NCI-H2171 treated with DMSO at 0.1 percent for 48 hours (cell line): ENCODE results near the gene FAM53B.

Experiments used
- DNase-seq: peaks from one replicate; lab custom pipeline; 2025; lab: John Stamatoyannopoulos, UW

FAM53B gene

DNA sequence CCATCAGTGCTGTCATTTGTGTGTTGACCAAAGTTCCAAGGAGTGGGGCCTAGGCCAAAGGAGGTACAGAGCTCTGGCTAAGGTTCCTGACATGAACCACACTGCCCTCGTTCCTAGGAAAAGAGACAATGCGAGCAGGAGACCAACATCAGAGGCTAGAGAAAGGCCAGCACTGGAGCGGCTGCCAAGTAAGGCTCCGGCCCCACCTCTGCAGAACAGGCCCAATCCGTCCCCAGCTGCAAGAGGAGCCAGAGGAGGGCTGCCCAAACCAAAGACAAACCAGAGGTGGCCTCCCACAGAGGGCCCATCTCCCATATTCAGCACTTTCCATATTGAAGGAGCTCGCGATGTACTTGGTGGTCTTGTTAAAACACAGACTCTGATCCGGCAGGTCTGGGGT, 81.0 kb downstream of the FAM53B start:
- no peak for DNase-seq

DNA sequence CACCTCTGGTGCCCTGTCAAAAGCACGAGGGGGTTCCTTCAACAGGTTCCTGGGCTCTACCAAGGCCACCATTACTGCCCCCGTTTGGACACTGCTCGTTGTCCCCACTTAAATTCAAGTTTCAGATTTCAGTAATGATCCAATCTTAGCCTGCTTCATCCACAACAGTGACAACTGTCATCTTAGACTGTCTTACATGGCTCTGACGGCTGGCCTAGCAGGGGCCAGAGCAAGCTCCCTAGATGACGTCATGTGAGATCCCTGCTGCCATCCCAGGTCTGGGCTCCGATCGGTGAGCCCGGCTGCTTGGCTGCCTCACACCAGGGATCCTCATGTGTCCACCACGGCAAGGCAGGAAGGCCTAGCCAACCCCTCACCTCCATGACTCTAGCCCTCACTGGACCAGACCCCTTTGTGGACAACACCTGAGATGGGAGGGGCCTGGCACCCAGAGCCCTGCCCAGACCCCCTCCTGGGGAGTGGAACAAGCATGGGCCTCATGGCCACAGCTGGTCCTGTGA, 82.5 kb downstream of the FAM53B start:
- DNase-seq, result no peak

DNA sequence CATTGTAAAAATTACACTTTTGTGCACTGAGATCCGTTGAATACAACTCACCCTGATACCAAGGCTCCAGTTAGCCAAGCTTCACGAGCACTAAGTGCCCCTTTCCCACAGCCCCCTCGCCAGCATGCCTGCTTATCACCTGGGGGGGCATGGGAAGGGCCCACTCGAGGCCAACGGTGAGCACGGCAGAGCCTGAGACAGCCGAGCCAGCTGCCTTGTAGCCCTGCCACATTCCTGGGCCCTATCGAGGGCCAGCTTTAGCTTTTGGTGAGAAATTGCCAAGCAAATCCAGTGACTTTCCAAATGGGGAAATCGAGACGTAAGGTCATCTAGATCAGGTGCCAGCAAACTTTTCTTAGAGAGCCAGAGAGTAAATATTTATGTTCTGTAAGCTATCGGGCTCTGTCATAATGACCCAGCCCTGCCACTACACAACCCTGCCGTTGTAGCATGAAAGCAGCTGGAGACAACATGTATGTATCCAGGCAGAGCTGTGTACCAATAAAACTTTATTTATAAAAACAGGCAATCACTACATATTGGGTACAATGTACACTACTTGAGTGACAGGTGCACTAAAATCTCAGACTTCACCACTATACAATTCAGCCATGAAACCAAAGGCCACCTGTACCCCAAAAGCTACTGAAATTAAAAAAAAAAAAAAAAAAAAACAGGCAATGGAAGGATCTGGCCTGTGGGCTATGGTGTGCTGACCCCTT, 83.6 kb downstream of the FAM53B start:
- DNase-seq, result no peak

DNA sequence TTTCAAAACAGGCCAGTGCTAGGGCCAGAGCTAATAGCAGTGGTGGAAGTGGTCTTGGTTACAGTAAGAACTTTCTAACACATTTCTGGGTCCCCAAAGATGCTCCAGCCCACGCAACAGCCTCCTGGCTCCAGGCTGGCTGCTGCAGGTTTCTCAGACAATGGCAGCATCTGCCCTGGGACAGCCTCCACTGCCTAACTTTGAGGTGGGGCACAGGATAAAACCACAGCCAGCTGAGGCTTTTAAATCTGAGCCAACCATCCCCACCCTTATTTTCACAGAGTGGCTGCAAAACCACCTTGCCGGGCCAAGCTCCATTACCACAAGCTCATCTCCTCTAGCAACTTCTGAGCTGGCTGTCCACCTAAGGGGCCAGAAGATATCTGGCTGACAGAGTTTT, 84.8 kb downstream of the FAM53B start:
- DNase-seq, result no peak

DNA sequence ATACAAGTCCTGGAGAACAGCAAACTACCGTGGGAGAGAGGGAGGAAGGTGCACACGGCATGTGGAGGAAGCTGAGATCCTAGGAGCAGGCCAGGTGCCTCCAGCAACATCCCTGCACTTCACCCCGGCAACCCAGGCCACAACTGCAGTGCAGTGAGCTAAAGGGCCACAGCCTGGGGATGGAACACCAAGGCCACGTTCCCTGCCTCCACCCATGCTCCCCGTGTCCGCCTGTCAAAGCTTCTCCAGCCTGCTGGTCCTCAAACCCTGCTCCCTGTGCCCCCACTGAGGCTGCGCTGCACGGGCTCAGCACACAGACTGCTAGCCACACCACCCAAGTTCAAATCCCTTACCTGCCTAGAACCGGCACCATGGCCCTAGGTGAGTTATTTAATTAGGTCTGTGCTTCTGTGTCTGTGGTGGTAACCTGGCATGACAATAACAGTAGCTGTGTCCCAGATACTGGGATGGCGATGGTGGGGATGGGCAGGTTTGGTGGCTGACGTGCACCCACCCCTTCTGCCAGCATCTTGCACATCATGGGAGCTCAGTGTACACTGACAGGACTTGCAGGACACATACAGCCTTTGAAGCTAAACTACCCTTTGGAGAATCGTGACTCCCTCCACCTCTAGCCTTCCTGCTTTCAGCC, 85.5 kb downstream of the FAM53B start:
- DNase-seq, result no peak

DNA sequence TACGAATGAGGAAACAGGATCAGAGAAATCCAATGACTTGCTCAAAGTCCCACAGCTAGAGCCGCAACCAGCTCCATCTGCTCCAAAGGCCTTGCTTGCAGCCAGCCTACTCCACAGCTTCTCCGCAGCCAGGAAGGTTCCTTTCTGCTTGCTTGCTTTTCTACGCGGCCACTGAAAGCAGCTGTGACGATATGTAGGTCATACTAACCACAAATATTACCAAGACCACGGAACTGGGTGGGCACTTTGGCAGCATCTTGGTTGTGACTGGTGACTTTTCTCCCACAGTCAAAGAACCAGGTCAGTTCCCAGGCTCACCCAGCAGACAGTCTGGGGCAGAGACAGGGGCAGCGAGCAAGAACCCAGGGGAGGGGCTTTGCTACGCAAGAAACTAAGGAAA, 86.4 kb downstream of the FAM53B start:
- DNase-seq, result no peak

DNA sequence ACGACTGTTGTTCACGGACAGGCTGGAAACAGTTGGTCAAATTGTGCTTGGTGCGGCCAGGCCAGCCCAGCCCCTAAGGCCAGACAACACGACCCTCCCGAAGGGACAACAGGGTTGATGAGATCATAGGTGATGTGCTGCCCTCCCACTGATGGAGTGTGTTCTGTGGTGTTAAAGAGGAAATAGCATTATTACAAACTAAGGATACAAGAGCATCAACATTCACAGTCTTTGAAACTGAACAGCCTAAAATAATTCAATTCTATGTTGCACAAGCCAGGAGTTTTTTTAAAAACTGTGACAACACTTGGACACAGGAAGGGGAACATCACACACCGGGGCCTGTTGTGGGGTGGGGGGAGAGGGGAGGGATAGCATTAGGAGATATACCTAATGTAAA, 87.6 kb downstream of the FAM53B start:
- no peak for DNase-seq

DNA sequence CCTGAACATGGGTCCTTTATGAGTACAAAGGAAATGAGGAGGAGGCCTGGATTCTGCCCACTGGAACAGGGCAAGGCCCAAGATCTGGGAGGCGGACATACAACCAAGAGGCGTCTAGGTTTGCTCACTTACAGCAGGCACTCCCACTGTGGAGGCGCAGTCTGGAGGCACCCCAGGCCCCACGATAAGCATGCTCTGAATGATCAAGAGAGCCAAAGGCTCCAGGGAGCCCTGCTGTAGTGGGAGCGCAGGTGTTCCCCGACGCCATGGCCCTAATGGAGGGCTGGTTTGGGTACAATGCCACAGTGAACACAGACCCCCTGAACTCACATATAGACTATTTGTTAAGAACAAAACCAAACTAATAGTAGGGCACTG, 88.1 kb downstream of the FAM53B start:
- no peak for DNase-seq

DNA sequence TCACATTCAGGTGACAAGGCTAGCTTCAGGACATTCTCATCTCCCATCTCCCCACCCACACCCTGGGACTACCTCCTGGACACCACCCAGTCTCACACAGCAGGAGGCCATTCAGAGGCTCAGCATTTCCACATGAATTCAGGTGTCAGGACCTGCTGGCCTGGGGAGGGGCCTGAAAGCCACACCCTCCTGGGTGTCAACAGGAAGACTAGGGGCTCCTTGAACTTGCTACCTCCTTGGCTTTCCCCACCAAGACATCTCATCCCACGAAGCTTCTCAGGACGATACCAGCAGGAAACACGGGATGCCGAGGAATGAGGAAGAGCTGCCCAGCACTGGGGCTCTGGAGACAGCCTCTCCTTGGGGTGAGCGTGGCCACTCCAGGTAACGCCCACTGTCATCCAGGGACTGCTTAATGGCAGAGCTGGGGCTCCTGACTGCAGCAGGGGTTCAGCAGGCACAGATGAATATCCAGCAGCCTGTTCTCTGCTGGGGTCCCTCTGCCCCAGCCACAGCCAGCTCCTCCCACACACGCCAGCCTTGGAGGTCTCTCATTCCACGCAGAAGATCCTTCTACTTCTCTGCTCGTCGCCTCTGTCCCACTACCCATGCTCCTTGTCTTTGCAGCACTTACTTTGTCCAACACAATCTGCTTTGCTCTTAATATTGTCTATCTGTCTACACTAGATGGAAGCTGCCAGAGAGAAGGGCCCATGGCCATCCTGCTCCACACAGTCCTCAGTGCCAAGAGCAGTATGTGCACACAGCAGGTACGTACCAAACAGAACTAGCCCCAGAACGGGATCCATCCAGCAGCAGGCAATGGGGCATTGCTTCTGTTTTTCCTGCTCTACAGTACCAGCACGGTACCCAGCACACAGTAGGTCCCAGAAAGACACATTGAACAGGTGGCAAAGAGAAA, 88.7 kb downstream of the FAM53B start:
- DNase-seq, result no peak

DNA sequence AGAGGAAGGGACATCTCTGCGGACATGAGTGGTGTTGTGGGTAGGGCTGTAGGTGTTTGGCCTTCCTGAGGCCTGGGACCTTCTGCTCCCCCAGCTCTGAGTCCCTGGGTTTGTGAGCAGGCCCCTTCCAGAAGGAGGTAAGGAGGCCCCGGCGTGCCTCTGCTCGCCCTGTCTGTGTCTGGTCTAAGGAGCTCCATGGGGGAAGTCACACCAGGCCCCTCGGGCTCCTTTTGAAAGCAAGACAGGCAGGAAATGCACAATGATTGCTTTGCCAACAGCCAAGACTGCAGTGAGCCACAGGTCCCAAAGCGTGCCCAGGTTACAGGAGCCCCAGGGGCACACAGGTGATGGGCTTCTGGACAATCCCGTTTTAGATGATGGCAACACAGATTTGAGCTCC, 89.5 kb downstream of the FAM53B start:
- no peak for DNase-seq

DNA sequence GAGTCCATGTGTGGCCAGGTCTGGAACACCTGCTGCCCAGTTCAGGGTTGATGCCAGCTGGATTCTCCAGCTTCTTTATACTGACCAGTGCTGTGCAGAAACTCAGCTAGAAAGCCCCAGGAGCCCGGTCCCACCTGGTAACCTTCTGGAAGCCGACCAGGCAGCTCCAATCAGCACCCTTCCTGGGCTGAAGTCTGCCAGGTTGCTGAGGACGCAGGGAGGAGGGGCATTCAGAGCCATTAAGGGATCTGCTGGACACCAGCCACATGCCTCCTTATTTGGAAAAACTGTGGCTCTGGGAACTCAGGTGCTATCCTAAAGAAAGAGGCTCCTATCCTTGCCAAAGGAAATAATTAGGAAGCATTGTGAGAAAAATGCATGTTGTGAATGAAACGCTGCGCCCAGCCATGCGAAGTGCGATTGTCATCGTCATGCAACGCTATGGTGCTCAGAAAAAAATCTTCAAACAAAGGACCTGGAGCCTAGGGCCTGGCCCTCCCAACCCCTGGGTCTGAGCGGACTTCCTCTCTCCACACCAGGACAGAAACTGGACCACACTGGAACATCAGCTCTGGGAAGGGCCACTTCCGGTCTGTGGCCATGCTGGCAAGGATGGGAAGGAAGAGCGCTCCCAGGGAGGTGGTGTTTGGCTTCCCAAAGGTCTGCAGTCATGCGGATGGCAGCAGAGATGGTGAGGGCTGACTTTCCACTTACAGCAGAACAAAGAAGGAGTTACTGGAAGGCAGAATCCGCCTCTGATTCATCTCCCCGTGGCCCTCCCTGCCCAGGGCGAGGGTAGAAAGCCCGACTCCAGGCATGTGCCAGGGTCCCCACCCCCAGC, 90.1 kb downstream of the FAM53B start:
- DNase-seq, result no peak

DNA sequence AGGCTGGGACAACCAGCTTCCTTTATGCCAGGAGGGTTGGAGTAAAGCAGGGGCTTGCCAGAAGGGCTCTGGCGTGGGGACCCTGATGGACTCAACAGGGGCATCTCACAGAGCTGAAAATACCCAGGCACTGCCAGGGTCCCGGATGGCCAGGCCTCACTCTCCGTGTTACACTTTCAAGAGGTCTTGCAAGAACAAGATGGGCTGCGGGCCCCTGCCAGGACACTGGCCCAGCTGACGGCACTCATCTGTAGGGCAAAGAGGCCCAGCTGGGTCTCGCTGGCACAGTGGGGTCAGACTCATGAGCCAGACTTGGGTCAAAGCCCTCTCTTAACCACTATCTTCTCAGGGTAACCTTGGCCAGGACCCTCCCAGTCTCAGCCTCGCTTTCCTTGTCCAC, 90.9 kb downstream of the FAM53B start:
- DNase-seq, result no peak

DNA sequence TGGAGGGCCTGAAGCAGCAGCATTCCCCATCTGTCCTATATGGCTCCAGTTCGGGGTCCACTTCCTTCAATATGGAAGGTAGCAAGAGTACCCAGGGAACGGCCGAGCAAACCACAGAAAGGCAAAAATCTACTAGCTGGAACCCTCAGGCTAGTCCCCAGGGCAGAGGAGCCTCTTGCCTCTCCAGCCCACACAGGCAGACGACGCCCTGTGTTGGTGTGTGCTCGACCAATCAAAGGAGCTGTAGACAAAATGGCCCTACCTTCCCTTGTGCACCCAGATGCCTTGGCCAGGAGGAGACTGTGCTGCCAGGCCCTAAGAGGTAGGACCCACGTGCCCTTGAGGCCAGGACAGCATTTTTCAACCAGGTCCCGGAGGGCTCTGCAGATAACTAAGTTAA, 91.5 kb downstream of the FAM53B start:
- no peak for DNase-seq

DNA sequence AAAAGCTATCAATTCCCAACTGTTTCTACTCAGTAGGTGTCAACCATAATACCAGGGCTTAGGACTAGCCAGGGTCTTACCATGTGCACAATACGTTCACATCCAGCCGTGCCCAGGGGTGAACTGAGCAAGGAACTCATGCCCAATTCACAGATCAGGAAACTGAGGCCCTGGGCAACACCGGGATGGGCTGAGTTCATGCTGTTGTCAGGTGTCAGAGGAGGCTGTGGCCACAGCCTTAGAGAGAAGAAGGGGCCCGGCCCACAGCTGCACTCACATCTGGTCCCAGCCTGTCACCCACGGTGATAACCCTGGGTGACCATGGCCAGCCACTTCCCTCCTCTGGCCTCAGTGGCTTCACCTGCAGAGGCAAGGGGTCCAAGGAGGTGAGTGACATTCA, 92.0 kb downstream of the FAM53B start:
- DNase-seq, result no peak

DNA sequence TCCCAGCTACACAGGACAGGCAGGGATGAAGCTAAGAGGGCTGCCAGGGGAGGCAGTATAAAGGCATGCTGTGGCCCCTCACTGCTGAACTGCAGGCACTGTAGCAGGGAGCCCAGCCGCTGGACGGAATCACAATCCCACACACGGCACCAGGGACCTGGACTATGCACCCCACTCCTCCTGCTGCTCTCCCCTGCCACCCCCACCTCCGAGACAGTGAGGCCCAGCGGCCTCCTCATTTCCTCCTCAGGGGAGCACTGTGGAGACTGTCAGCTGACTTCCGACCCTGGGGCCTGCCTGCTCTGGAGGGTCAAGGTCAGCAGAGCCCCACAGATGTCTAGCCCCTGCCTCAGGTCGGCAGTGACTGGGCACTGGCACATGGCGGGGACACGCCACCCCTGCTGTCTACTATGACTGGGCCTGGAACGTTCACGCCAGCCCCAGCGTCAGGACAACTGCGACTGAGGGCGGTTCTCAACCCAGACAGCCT, 92.7 kb downstream of the FAM53B start:
- no peak for DNase-seq

DNA sequence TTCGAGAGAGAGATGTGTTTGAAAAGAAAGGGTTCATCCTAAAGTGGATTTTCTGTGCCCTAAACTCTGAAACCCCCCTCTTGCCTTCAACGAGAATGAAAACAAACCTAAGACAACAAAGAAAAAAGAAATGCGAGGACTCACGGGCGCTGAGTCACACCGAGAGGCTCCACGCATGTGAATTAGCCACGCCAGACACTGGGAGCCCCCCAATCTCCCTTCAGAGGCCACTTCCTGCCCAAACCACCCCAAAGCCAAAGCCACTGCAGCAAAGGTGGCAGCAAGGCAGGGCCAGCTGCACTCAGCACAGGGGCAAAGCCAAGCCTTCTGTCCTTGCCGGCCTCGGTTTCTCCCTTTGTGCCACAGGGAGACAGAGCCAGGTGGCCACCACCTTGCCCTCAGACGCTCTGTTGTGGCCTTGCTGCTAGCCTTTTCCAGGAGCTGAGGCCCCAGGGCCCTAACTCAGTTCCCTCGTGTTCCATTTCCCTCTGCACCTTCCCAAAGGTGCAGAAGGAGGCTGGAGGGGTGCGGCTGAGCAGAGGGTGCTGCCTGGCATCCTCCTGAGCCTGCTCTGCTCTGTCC, 93.3 kb downstream of the FAM53B start:
- no peak for DNase-seq

DNA sequence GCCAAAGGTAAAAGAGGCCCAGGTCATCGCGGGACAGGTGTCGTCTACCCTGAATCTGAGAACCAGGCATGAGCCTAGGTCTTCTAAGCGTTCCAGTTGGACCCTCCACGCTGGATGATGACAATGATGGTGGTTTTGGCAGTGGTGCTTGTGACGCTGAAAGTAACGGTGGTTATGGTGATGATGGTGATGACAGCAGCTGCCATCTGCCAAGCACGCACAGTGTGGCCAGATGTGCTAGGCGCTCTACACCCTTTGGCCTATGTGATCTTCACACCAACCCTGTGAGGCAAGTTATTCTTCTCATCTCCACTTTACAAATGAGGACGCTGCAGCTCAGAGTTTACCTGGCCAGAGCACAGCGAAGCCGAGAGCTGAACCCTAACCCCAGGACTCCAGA, 93.9 kb downstream of the FAM53B start:
- DNase-seq, result no peak

DNA sequence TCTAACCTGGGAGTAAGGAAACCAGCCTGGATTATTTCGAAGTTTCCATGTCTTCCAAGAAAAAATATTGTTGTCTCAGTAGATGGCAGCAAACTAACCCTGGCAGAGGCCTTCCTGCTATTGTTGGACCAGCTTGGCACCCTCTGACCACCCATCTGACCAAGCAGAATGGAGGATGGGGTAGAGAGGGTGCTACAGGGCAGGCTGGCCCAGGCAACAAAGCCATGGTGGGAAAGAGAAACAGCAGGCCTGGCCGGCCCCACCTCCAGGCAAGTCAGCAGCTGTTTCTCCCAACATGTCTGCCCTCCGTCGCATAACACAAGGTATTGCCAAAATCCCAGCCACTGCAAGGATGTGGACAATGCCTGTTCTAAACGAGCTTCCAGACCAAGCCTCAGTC, 95.0 kb downstream of the FAM53B start:
- no peak for DNase-seq

DNA sequence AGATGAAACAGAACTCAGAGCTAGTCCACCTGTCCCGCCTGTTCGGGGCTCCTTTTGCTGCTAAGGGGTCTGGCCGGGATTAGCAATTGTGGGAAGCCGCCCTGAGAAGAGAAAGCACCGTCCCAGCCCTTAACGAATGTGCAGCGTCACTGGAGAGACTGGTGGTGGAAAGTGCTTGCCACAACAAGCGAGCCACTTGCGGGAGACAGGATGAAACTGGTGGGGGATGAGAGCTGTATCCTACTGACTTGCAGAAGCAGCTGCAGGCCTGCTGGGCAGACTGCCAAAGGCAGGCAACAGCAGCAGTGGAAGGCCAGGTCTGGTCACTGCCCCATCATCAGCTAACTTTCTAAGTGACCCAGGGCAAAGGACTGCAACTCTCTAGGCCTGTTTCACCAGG, 95.4 kb downstream of the FAM53B start:
- peak; percentile 47 for DNase-seq

DNA sequence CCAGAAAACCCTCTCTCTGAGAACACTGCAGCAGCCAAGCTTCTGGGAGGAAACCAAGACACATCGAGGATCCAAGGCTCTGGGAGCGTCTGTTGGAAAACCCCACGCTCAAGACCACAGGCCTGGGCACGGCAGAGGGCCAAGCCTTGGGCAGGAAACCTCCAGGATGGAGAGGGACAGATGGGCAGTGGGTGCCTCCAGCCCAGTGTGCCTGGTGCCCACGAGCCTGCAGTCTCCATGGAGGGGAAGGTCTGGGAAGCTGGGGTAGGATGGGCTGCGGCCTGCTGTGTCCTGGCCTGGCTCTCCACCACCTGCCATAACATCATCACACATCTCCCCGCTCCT, 96.1 kb downstream of the FAM53B start:
- no peak for DNase-seq

DNA sequence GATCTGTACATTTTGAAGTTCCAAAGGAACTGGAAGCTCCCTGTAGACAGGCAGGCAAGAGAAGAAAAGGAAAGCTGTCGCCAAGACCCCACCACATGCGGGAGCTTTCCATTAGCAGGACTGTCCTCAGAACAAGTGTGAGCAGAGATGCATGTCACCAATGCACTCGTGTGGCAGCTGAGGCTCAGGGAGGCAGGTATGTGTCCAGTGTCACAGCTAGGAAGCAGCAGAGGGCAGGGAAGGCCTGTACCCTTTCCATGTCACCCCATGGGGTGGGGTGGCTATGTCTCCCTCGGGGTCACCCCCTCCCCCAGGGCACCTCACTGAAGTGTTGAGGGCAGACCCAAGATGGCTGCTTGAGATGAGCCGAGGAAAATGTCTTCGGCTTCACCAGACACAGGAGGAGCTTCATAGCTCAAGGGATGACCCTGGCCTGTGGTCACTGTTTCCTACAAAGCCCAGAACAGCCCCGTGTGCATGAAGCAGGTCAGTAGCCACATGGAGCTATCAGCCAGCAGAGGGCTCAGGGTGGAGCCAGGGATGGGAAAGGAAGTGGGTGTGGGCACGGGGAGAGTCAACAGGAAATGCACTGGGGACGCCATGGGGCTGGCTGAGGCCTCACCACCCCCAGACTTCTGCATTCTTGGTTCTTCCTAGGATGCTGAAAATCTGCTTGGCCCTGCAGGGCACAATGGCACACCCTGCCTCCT, 96.6 kb downstream of the FAM53B start:
- no peak for DNase-seq
